B cell (primary cell): ENCODE measurements around the gene PPP4R1. TPM values are rescaled to one million over a fixed set of nuclear protein-coding genes. Genes with fewer than 3 reads are reported as not detected.

Experiments used
- polyA plus RNA-seq: library from polyadenylated mRNA; depleted of rRNA; stranded (reverse); fragments of >200 nt; gene quantifications from 2 replicates; pipeline ENCODE4 v1.2.3, GENCODE V29; 2012
- small RNA-seq: library from RNA; depleted of rRNA; stranded (forward); fragments of <200 nt; gene quantifications from one replicate; pipeline ENCODE3, GENCODE V24; 2012; ENCODE audit warnings: low replicate concordance, low read depth; ENCODE audit not compliant: insufficient read length
- total RNA-seq, 2 donors: library from RNA; stranded (reverse); fragments of 120-200 nt in 1 of 2; gene quantifications; 1 replicate in 1 of 2; 2 replicates in 1 of 2; pipeline versions ENCODE4 v1.2.3 to v1.2.4, GENCODE V29; 2013 to 2022

PPP4R1 gene
- total and polyA plus RNA-seq, 2 donors (not counting 1 experiment from before 2014, with no cell fraction given) = 33.4 to 57.1 TPM

Small RNA genes lying within 50 kb of the gene (small RNA-seq; reads per million reads assigned to genes)
- gene RNU2-27P (not detected), gene RNU6-903P (not detected)

Other genes with a start within 250 kb of the PPP4R1 start
- 36.3 and 38.0 TPM in 2 replicates for gene RALBP1, start 139.0 kb downstream of the PPP4R1 start, total RNA-seq
- gene RALBP1, start 139.0 kb downstream of the PPP4R1 start, polyA plus RNA-seq = 14.9 and 18.0 TPM in 2 replicates
- 38.5 and 44.6 TPM in 2 replicates for gene RAB31, start 93.7 kb upstream of the PPP4R1 start, total RNA-seq
- 14.0 and 15.5 TPM in 2 replicates for gene RAB31, start 93.7 kb upstream of the PPP4R1 start, polyA plus RNA-seq